HG03521 (cell line): ENCODE results near the gene STAC3.

Source experiments
- ATAC-seq: cut with Tn5 transposase; IDR thresholded peaks from one replicate; pipeline ENCODE4 v1.9.1; 2021; ENCODE audit warnings: mild to moderate bottlenecking, moderate library complexity; ENCODE audit not compliant: unreplicated experiment

STAC3 gene

GRCh38 chr12:57196439-57196838 lies 54.5 kb downstream of the STAC3 start:
- no peak for ATAC-seq

DNA sequence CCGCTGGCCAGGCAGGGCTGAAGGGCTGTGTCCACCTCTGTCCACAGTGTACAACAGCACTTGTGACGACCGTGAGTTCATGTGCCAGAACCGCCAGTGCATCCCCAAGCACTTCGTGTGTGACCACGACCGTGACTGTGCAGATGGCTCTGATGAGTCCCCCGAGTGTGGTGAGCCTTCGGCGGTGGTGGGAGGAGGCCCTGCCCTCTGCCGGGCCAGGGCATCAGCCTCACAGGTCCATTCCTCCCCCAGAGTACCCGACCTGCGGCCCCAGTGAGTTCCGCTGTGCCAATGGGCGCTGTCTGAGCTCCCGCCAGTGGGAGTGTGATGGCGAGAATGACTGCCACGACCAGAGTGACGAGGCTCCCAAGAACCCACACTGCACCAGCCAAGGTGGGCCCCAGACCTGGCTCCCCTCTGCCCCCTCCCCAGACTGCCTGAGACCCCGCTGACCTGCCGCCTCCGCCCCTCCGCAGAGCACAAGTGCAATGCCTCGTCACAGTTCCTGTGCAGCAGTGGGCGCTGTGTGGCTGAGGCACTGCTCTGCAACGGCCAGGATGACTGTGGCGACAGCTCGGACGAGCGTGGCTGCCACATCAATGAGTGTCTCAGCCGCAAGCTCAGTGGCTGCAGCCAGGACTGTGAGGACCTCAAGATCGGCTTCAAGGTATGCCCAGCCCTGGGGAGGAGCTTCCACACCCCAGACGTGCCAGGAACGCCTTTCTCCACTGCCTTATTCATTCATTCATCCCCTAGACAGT lies 55.2 kb downstream of the STAC3 start:
- no peak for ATAC-seq

DNA sequence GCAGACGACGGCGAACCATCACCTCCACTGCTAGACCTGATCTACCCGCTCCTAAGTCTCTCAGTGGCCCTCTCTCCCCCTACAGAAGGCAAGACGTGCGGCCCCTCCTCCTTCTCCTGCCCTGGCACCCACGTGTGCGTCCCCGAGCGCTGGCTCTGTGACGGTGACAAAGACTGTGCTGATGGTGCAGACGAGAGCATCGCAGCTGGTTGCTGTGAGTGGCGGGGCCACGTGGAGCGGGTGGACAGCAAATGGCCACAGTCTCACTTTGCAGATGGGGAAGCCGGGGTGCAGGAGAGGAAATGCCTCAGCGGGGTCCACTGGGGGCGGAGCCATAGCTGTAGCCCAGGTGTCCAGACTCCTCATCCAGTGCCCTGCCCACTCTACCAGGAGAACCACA lies 55.8 kb downstream of the STAC3 start:
- no peak for ATAC-seq

GRCh38 chr12:57194253-57194652 lies 56.7 kb downstream of the STAC3 start:
- no peak for ATAC-seq

DNA sequence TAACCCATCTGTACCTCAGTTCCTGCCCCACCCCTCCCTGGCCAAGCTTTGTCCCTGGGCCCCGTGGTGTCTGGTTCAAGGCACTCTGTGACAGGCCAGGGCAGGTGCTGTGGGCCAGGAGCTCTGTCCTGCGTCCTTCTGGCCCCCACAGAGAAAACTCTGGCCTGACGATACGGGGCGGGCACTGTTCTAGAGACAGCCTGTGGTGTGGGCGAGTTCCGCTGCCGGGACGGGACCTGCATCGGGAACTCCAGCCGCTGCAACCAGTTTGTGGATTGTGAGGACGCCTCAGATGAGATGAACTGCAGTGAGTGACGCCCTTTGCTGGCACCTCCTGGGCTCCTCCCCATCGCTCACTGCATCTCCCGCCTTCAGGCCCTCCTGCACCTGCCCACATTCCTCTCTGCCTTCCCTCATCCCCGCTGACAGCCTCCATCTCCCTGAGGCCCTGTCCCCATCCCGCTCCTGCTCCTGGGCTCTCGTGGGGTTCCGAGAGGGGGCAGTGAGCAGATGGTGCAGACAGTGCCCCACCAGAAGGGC lies 57.2 kb downstream of the STAC3 start:
- ATAC-seq: no peak
